GM19395 (cell line): ENCODE results near the gene NRROS.
"Not testable (repeated sequence)": the region's sequence is repeated elsewhere in the genome, so short reads cannot be mapped to it uniquely, and the experiment has no call there.

Experiments used
- ATAC-seq: cut with Tn5 transposase; IDR thresholded peaks from one replicate; pipeline ENCODE4 v1.9.1; 2021; ENCODE audit warnings: mild to moderate bottlenecking, moderate library complexity; ENCODE audit not compliant: unreplicated experiment

Gene NRROS

GRCh38 chr3:196624067-196624790 is 15.3 kb upstream of the NRROS start:
- ATAC-seq: peak; percentile 68

- no peak for ATAC-seq
These were observed 14.6 kb upstream of the NRROS start for GRCh38 chr3:196624907-196625306.

DNA sequence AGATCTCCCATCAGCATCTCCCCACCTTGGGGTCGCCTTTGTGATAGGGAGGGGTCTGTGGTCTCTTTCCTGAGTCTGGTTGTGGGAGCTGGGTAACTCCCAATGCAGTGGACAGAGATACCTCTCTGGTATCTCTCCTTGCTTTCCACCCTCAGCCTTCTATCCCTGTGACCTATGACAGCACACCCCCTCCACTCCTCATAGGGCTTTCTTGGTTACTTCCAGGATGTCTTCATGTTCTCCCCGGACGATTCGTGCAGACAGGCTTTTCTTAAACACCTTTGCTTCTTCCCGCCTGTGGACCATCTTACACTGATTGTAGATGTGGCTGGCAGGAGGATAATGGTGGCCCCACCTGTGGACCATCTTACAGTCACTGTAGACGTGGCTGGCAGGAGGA is 14.2 kb upstream of the NRROS start:
- no peak for ATAC-seq

DNA sequence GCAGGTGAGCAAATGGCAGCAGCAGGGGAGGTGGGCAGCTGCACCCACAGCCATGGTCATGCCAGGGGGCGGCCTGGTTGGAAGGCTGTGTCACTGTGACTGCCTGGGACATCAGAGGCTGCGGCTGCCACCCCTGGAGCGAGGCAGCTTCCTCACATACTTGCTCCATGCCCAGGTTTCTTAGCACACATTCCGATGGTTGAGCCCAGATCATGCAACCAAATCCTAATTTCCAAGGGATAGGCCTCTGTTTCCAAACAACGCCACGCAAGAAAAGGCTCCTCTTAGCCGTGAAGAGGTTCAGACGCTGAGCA is 11.6 kb upstream of the NRROS start:
- no peak for ATAC-seq

GRCh38 chr3:196629228-196629627 is 10.3 kb upstream of the NRROS start:
- ATAC-seq: no peak

- no peak for ATAC-seq
These were observed 7.8 kb upstream of the NRROS start for GRCh38 chr3:196631682-196632045.

DNA sequence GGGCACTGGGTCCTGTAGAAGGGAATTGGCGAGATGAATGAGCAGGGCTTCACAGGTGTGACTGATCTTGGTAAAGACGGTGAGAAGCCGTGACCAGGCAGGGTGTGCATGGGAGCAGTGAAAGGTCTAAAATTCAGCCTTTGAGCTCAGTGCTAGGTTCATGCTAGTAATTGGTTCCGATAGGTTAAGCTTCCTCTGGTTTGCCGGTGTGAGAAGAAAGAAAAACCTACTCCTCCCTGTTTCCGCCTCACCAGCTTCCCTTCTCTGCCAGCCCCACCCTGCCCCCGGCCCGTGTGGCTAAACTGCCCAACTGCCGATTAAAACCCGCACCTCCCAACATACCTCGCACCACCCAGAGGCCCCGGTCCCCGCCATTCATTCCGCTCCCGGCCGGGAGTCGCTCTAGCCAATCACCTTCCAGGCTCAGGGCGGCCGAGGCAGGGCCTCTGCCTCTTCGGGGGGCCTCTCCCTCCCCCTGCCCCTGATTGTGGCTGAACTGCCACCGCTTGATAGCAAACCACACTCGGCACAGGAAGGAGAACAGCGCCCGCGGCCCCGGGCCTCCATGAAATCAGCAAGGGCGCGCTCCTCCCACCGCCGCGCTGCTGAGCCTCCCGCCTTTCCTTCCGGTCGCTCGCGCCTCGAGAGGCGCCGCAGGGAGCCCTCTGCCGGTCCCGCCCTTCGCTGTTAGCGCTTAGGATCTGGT is 7.3 kb upstream of the NRROS start:
- peak; percentile 68 for ATAC-seq

- ATAC-seq: no peak
These were observed 5.8 kb upstream of the NRROS start for GRCh38 chr3:196633555-196634151.

- ATAC-seq: no peak
These were observed 5.3 kb upstream of the NRROS start for GRCh38 chr3:196634224-196634623.

DNA sequence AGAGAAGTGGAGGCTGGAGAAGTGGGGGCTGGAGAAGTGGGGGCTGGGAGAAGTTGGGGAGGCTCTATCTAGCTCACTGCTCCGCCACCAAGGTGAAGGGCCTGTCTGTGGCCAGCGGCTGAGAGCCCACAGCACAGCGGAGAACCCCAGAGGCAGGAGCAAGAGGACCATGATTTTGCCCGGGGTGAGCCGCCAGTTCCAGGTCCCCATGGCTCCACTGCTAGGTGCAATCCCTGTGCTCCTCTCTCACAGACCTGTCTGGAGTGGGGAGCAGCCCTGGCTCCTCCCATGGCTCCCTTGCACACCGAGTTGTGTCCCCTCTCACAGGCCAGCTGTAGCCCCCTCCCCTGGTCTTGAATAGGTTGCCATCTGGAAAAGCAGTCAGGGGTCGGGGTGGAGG is 4.7 kb upstream of the NRROS start:
- no peak for ATAC-seq

DNA sequence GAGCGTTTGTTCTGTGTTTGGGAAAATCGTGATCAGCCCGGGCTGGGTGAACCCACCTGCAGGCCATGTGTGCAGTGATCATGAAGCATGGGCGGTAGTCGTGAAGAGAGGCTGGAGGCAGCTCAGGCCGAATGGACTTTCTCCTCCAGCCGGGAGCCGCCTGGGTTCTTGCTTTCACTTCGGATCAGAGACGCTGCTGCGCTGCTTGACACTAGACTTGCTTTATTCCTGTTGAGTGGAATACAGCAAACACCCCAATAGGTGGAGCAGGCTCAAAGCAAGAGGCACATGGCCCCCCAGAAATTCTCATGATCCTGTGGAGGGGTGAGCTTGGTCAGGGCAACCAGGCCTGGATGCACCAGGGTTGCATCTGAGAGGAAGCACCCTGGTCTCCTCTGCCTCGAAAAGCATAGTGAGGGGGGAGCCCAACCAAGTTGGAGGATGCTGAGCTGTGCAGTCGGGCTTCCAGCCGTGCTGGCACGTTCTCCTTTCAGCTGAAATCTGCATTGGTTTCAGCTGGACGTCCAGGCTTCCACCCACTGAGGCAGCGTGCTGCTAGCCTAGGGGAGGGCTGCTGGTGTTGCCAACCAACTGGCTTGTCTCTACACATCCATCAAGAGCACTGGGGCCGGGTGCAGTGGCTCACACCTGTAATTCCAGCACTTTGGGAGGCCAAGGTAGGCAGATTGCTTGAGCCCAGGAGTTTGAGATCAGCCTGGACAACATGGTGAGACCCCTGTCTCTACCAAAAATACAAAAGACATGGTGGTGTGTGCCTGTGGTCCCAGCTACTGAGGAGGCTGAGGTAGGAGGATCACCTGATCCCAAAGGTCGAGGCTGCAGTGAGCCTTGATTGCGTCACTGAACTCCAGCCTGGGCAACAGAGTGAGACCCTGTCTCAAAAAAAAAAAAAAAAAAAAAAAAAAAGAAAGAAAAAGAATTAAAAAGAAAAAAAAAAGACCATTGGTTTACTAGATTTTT is 2.8 kb upstream of the NRROS start:
- ATAC-seq: no peak

GRCh38 chr3:196637941-196638340 is 1.6 kb upstream of the NRROS start:
- not testable (repeated sequence) for ATAC-seq

- peak; percentile 3 for ATAC-seq
These were observed 522 bp upstream of the NRROS start for GRCh38 chr3:196638861-196639482.

- no peak for ATAC-seq
These were observed 964 bp downstream of the NRROS start for GRCh38 chr3:196640297-196641018.

DNA sequence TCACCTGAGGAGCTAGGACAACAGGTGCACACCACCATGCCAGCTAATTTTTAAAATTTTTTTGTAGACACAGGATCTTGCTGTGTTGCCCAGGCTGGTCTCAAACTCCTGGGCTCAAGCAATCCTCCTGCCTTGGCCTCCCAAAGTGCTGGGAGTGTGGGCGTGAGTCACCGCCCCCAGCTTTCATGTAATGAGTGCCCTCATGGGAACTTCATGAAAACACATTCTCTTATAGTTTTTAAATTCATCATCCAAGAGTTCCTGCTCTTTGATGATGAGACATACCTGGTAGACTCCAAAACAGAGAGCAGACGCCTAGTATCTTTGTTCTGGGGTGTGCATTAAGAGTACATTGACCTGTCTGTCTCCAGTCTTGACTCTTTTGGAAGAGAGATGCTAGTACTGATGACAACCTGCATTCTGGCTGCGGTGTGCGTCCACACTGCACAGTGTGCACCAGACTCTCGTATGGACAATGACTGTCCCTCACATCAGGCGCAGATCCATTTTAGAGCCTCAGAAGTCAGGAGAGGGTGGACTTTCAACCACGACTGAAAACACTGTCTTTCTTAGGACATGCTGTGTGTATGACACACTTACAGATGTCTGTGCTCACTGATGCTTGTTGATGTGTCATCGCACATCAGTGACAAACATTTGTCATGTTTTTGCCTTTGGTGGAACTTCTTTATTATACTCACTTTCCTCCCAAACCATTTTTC is 2.0 kb downstream of the NRROS start:
- no peak for ATAC-seq

DNA sequence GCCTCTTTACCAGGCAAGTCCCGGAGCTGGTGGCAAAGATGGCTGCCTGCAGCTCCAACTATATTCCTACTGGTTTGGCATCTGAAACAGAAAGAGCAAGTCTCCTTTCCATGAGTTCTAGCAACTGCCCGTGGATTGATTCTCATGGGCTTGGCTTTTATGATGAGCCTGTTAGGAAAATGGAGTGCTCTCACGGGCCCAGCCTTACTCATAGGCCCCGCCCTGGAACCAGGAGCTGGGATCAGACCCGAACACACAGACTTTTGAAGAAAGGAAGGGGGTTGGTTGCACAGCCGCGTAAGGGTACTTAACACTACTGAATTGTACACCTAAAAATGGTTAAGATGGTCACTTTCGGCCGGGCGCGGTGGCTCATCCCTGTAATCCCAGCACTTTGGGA is 2.9 kb downstream of the NRROS start:
- ATAC-seq: no peak

- peak; percentile 74 for ATAC-seq
These were observed 3.8 kb downstream of the NRROS start for GRCh38 chr3:196643201-196643749.

DNA sequence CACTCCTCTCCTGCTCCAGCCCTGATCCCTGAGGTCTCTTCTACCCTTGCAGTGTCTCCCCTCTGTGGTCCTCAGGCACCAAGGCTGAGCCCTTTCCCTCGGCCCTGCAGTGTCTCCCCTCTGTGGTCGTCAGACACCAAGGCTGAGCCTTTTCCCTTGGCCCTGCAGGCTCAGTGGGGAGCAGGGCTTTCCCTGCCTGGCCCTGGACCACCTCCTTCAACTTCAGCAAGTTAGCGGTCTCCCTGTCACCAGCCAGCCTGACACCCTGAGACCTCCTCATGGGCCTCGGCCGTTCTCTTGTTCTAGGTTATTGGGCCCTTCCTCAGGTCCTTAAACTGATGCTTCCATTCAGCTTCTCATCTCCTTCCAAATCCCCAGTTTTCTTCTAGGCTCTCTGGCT is 4.3 kb downstream of the NRROS start:
- no peak for ATAC-seq

DNA sequence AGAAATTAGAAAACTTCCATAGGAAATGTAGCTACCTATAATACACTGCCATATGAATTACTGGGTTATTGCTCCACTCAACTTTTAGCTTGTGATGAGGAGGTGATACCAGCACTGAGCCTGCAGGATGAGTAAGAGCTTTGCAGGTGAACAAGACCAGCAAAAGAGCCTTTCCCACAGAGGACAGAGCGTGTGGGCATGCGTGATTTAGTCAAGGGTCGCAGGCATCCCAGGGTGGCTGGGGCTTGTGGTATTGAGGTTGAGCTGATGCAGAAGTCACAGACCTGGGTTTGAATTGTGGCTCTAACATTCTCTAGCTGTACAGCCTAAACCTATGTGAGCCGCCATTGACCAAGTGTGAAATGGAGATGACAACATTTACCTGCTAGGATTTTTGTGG is 5.6 kb downstream of the NRROS start:
- no peak for ATAC-seq
